ENCODE data around the gene GFY.
"Not testable (repeated sequence)": the region's sequence is repeated elsewhere in the genome, so short reads cannot be mapped to it uniquely, and the experiment has no call there.

Gene GFY

GRCh38 chr19:49453013-49453756 is 28.0 kb downstream of the GFY start, which contains the start of gene ALDH16A1:
Gene ALDH16A1, plus strand, starts transcription at chr19:49453225. Its CDS starts 107 bp downstream, at chr19:49453332.
- H3K9ac ChIP-seq (ENCODE audit: low read depth, low read length), result peak within 1 kb of the TSS; percentile 79
- no peaks in the 10 kb centered on the region for H3K9me3 ChIP-seq (ENCODE audit: control insufficient read depth, insufficient read depth, low read length)
- H3K4me1 ChIP-seq (ENCODE audit: insufficient read depth, low read length), result no peaks in the 10 kb centered on the region
- H3K36me3 ChIP-seq (ENCODE audit: insufficient read depth, low read length), result no peaks in the 10 kb centered on the region

- Histone ChIP-seq H3K9me3 (ENCODE audit: control insufficient read depth, insufficient read depth, low read length) (no peaks in the 10 kb centered on the region), H3K36me3 (ENCODE audit: insufficient read depth, low read length) (no peaks in the 10 kb centered on the region), H3K4me1 (ENCODE audit: insufficient read depth, low read length) (no peaks in the 10 kb centered on the region), H3K9ac (ENCODE audit: low read depth, low read length) (peak overlapping the region; percentile 79)
These were observed 28.6 kb downstream of the GFY start for GRCh38 chr19:49453757-49454240.

- H3K4me1 ChIP-seq (ENCODE audit: insufficient read depth, low read length), result no peaks in the 10 kb centered on the region
- no peak overlapping the region for H3K9ac ChIP-seq (ENCODE audit: low read depth, low read length)
- no peaks in the 10 kb centered on the region for H3K9me3 ChIP-seq (ENCODE audit: control insufficient read depth, insufficient read depth, low read length)
- no peaks in the 10 kb centered on the region for H3K36me3 ChIP-seq (ENCODE audit: insufficient read depth, low read length)
These were observed 30.6 kb downstream of the GFY start for GRCh38 chr19:49455773-49456172.

GRCh38 chr19:49456326-49456725 is 31.1 kb downstream of the GFY start:
- no peaks in the 10 kb centered on the region for H3K4me1 ChIP-seq (ENCODE audit: insufficient read depth, low read length)
- H3K9ac ChIP-seq (ENCODE audit: low read depth, low read length), result no peak overlapping the region
- H3K9me3 ChIP-seq (ENCODE audit: control insufficient read depth, insufficient read depth, low read length), result no peaks in the 10 kb centered on the region
- no peaks in the 10 kb centered on the region for H3K36me3 ChIP-seq (ENCODE audit: insufficient read depth, low read length)

- no peak overlapping the region for H3K9ac ChIP-seq (ENCODE audit: low read depth, low read length)
- no peaks in the 10 kb centered on the region; the same call in 1 of the 2 replicates for H3K36me3 ChIP-seq (ENCODE audit: insufficient read depth, low read length)
- no peaks in the 10 kb centered on the region for H3K9me3 ChIP-seq (ENCODE audit: control insufficient read depth, insufficient read depth, low read length)
- no peaks in the 10 kb centered on the region for H3K4me1 ChIP-seq (ENCODE audit: insufficient read depth, low read length)
These were observed 33.3 kb downstream of the GFY start for GRCh38 chr19:49458567-49458903.

- Histone ChIP-seq H3K9ac (ENCODE audit: low read depth, low read length) (no peak overlapping the region), H3K4me1 (ENCODE audit: insufficient read depth, low read length) (no peaks in the 10 kb centered on the region), H3K9me3 (ENCODE audit: control insufficient read depth, insufficient read depth, low read length) (no peaks in the 10 kb centered on the region), H3K36me3 (ENCODE audit: insufficient read depth, low read length) (no peaks in the 10 kb centered on the region; the same call in 1 of the 2 replicates)
These were observed 34.2 kb downstream of the GFY start for GRCh38 chr19:49459388-49459787.

- not testable (repeated sequence) for H3K36me3 ChIP-seq (ENCODE audit: insufficient read depth, low read length); H3K9ac ChIP-seq (ENCODE audit: low read depth, low read length); H3K9me3 ChIP-seq (ENCODE audit: control insufficient read depth, insufficient read depth, low read length)
These were observed 35.9 kb downstream of the GFY start for GRCh38 chr19:49461130-49461529.

GRCh38 chr19:49461656-49462055 is 36.5 kb downstream of the GFY start:
- H3K9ac ChIP-seq (ENCODE audit: low read depth, low read length), result no peak overlapping the region
- H3K4me1 ChIP-seq (ENCODE audit: insufficient read depth, low read length), result no peaks in the 10 kb centered on the region
- no peaks in the 10 kb centered on the region; the same call in 1 of the 2 replicates for H3K36me3 ChIP-seq (ENCODE audit: insufficient read depth, low read length)

More at GRCh38 chr19:49461130-49461529, 35.9 kb downstream of the GFY start:
- not testable (repeated sequence) for H3K4me1 ChIP-seq (ENCODE audit: insufficient read depth, low read length)

GRCh38 chr19:49462492-49462891 is 37.3 kb downstream of the GFY start:
- Histone ChIP-seq H3K9me3 (ENCODE audit: control insufficient read depth, insufficient read depth, low read length) (no peaks in the 10 kb centered on the region), H3K4me1 (ENCODE audit: insufficient read depth, low read length) (no peaks in the 10 kb centered on the region), H3K9ac (ENCODE audit: low read depth, low read length) (no peak overlapping the region), H3K36me3 (ENCODE audit: insufficient read depth, low read length) (no peaks in the 10 kb centered on the region; the same call in 1 of the 2 replicates)

More at GRCh38 chr19:49461656-49462055, 36.5 kb downstream of the GFY start:
- no peaks in the 10 kb centered on the region for H3K9me3 ChIP-seq (ENCODE audit: control insufficient read depth, insufficient read depth, low read length)

- Histone ChIP-seq H3K4me1 (ENCODE audit: insufficient read depth, low read length) (peaks cover 3% of the 10 kb centered on the region; the same call in 1 of the 2 replicates), H3K36me3 (ENCODE audit: insufficient read depth, low read length) (no peaks in the 10 kb centered on the region; the same call in 1 of the 2 replicates), H3K9ac (ENCODE audit: low read depth, low read length) (no peak overlapping the region), H3K9me3 (ENCODE audit: control insufficient read depth, insufficient read depth, low read length) (no peaks in the 10 kb centered on the region)
These were observed 39.0 kb downstream of the GFY start for GRCh38 chr19:49463960-49464740.

- H3K9me3 ChIP-seq (ENCODE audit: control insufficient read depth, insufficient read depth, low read length), result no peaks in the 10 kb centered on the region
- no peak overlapping the region for H3K9ac ChIP-seq (ENCODE audit: low read depth, low read length)
- no peaks in the 10 kb centered on the region; the same call in 1 of the 2 replicates for H3K36me3 ChIP-seq (ENCODE audit: insufficient read depth, low read length)
- H3K4me1 ChIP-seq (ENCODE audit: insufficient read depth, low read length), result peaks cover 3% of the 10 kb centered on the region; the same call in 1 of the 2 replicates
These were observed 40.2 kb downstream of the GFY start for GRCh38 chr19:49465371-49465770.

GRCh38 chr19:49468199-49468598 is 43.0 kb downstream of the GFY start:
- Histone ChIP-seq H3K4me1 (ENCODE audit: insufficient read depth, low read length) (peaks cover 3% of the 10 kb centered on the region; the same call in 1 of the 2 replicates), H3K9me3 (ENCODE audit: control insufficient read depth, insufficient read depth, low read length) (no peaks in the 10 kb centered on the region), H3K36me3 (ENCODE audit: insufficient read depth, low read length) (no peaks in the 10 kb centered on the region), H3K9ac (ENCODE audit: low read depth, low read length) (no peak overlapping the region)

GRCh38 chr19:49468746-49469447 is 43.7 kb downstream of the GFY start:
- no peak overlapping the region for H3K9ac ChIP-seq (ENCODE audit: low read depth, low read length)
- H3K9me3 ChIP-seq (ENCODE audit: control insufficient read depth, insufficient read depth, low read length), result no peaks in the 10 kb centered on the region
- H3K4me1 ChIP-seq (ENCODE audit: insufficient read depth, low read length), result peaks cover 7% of the 10 kb centered on the region; the same call in 1 of the 2 replicates
- H3K36me3 ChIP-seq (ENCODE audit: insufficient read depth, low read length), result no peaks in the 10 kb centered on the region

All from ES-I3 (cell line).